Vagina (tissue), 2 donors: ENCODE data around the gene C16orf95. TPM values are rescaled to one million over a fixed set of nuclear protein-coding genes. Genes with fewer than 3 reads are reported as not detected.
"Not testable (repeated sequence)": the region's sequence is repeated elsewhere in the genome, so short reads cannot be mapped to it uniquely, and the experiment has no call there.

Experiments used
- DNase-seq, 2 donors: peaks; one replicate each; pipeline ENCODE4 v3.0.0-alpha.2; 2017; ENCODE audit errors: extremely low spot score in 2 of 2
- H3K27ac ChIP-seq: fragments of 200-600 bp; sonication (generic); one replicate; pipeline ENCODE4 v1.5.1; 2019
- H3K27me3 ChIP-seq: fragments of 200-600 bp; sonication (generic); one replicate; pipeline ENCODE4 v1.5.1; 2019
- H3K36me3 ChIP-seq, 2 donors: fragments of 200-600 bp; sonication (generic); one replicate each; pipeline ENCODE4 v1.5.1; 2017 to 2019
- H3K4me1 ChIP-seq: fragments of 200-600 bp; sonication (generic); one replicate; pipeline ENCODE4 v1.5.1; 2019
- H3K4me3 ChIP-seq, 2 donors: fragments of 200-600 bp; sonication (generic); 1 replicate in 1 of 2; 2 replicates in 1 of 2; pipeline ENCODE4 v1.5.1; 2016 to 2019
- H3K9me3 ChIP-seq: fragments of 200-600 bp; sonication (generic); one replicate; pipeline ENCODE4 v1.5.1; 2019
- CTCF ChIP-seq, 3 experiments: fragments of 450-650 bp in 2 of 3; fragments of 200-600 bp in 1 of 3; sonication (generic) in 1 of 3; IDR thresholded peaks; one replicate each; pipeline ENCODE4 v1.5.1; 2017 to 2019; ENCODE audit warnings: antibody characterized with exemption in 3 of 3, mild to moderate bottlenecking in 2 of 3, moderate library complexity in 2 of 3
- POLR2A ChIP-seq, 2 donors: fragments of 450-650 bp; IDR thresholded peaks; one replicate each; pipeline ENCODE4 v1.6.1; 2017; ENCODE audit warnings: antibody characterized with exemption in 2 of 2, mild to moderate bottlenecking in 2 of 2, moderate library complexity in 2 of 2
- POLR2AphosphoS5 ChIP-seq, 2 donors: sonication (generic); formaldehyde crosslinking; IDR thresholded peaks; one replicate each; pipeline ENCODE4 v1.9.0; 2017; ENCODE audit warnings: antibody characterized with exemption in 2 of 2, mild to moderate bottlenecking in 2 of 2, low read depth in 1 of 2; ENCODE audit not compliant: insufficient read depth in 1 of 2
- intact Hi-C: fragments of 100-400 bp; cut with DNase I; formaldehyde crosslinking; loops from one replicate; pipeline ENCODE4 v1.15.1; 2023
- total RNA-seq: library from RNA; depleted of rRNA; stranded (reverse); fragments of >200 nt; gene quantifications from one replicate; pipeline ENCODE4 v1.2.3, GENCODE V29; 2016

Gene C16orf95
- total RNA-seq, 1 donor from 2014 or later: 1.5 TPM

- Histone ChIP-seq H3K4me1 (peaks cover 16% of the 10 kb centered on the region), H3K27ac (peak overlapping the region; percentile 67), H3K4me3 (no peak overlapping the region), H3K9me3 (no peaks in the 10 kb centered on the region), H3K27me3 (no peaks in the 10 kb centered on the region), H3K36me3 (peaks cover 0 to 58% of the 10 kb centered on the region in 2 donors)
- intact Hi-C loops: no loop called here
- TF ChIP-seq CTCF (IDR thresholded peaks at IDR 0.05) (no peak), POLR2A (IDR thresholded peaks at IDR 0.05) (no peak), POLR2AphosphoS5 (IDR thresholded peaks at IDR 0.05; ENCODE audit: insufficient read depth in 1 of 2, low read depth in 1 of 2) (no peak)
- DNase-seq: no peak
Observed at GRCh38 chr16:87344165-87344930, 27.2 kb upstream of the C16orf95 start.

- Histone ChIP-seq H3K27me3 (no peaks in the 10 kb centered on the region), H3K9me3 (no peaks in the 10 kb centered on the region), H3K36me3 (peaks cover 0 to 58% of the 10 kb centered on the region in 2 donors), H3K4me1 (peaks cover 16% of the 10 kb centered on the region), H3K4me3 (no peak overlapping the region), H3K27ac (no peak overlapping the region)
- no peak for DNase-seq
- no peak for TF ChIP-seq POLR2AphosphoS5 (IDR thresholded peaks at IDR 0.05; ENCODE audit: insufficient read depth in 1 of 2, low read depth in 1 of 2)
- TF ChIP-seq POLR2A (IDR thresholded peaks at IDR 0.05): no peak
- TF ChIP-seq CTCF (IDR thresholded peaks at IDR 0.05): no peak
- intact Hi-C loops: no loop called here
Observed at GRCh38 chr16:87343753-87344050, 26.5 kb upstream of the C16orf95 start.

- Histone ChIP-seq H3K27me3 (no peaks in the 10 kb centered on the region), H3K36me3 (peaks cover 0 to 57% of the 10 kb centered on the region in 2 donors), H3K4me1 (peaks cover 16% of the 10 kb centered on the region), H3K27ac (no peak overlapping the region), H3K9me3 (no peaks in the 10 kb centered on the region), H3K4me3 (no peak overlapping the region)
- TF ChIP-seq POLR2A (IDR thresholded peaks at IDR 0.05) (no peak), POLR2AphosphoS5 (IDR thresholded peaks at IDR 0.05; ENCODE audit: insufficient read depth in 1 of 2, low read depth in 1 of 2) (no peak), CTCF (IDR thresholded peaks at IDR 0.05) (no peak)
- DNase-seq: no peak
- intact Hi-C loops: no loop called here
Observed at GRCh38 chr16:87342978-87343752, 26.0 kb upstream of the C16orf95 start.

GRCh38 chr16:87342504-87342903 is 25.3 kb upstream of the C16orf95 start:
- no peaks in the 10 kb centered on the region for H3K27me3 ChIP-seq
- TF ChIP-seq POLR2A (IDR thresholded peaks at IDR 0.05): no peak
- DNase-seq: no peak
- H3K36me3 ChIP-seq: peaks cover 0 to 57% of the 10 kb centered on the region in 2 donors
- no peaks in the 10 kb centered on the region for H3K9me3 ChIP-seq
- intact Hi-C loops: no loop called here
- H3K27ac ChIP-seq: no peak overlapping the region
- peaks cover 12% of the 10 kb centered on the region for H3K4me1 ChIP-seq
- H3K4me3 ChIP-seq: no peak overlapping the region

GRCh38 chr16:87340198-87340597 is 23.0 kb upstream of the C16orf95 start:
- no peak for TF ChIP-seq POLR2AphosphoS5 (IDR thresholded peaks at IDR 0.05; ENCODE audit: insufficient read depth in 1 of 2, low read depth in 1 of 2)
- no peak for TF ChIP-seq POLR2A (IDR thresholded peaks at IDR 0.05)
- TF ChIP-seq CTCF (IDR thresholded peaks at IDR 0.05): no peak
- H3K4me1 ChIP-seq: peaks cover 5% of the 10 kb centered on the region
- no peaks in the 10 kb centered on the region for H3K9me3 ChIP-seq
- no peaks in the 10 kb centered on the region for H3K27me3 ChIP-seq
- H3K4me3 ChIP-seq: no peak overlapping the region
- intact Hi-C loops: no loop called here
- peaks cover 0 to 64% of the 10 kb centered on the region in 2 donors for H3K36me3 ChIP-seq
- DNase-seq: no peak
- no peak overlapping the region for H3K27ac ChIP-seq

- H3K9me3 ChIP-seq, H3K27me3 ChIP-seq, H3K4me1 ChIP-seq, H3K4me3 ChIP-seq, DNase-seq, H3K27ac ChIP-seq, intact Hi-C loops: not testable (repeated sequence)
- H3K36me3 ChIP-seq: peaks cover 0 to 69% of the 10 kb centered on the region in 2 donors
Observed at GRCh38 chr16:87339724-87340105, 22.5 kb upstream of the C16orf95 start.
